GM18505 (cell line): Measurements from ENCODE around the gene PXDN.

Experiments used
- ATAC-seq: cut with Tn5 transposase; IDR thresholded peaks from one replicate; pipeline ENCODE4 v1.9.1; 2021; ENCODE audit not compliant: unreplicated experiment
- POLR2A ChIP-seq: IDR thresholded peaks from 4 replicates; pipeline ENCODE4 v1.6.1; 2011; ENCODE audit warnings: borderline replicate concordance; ENCODE audit not compliant: insufficient read depth, insufficient read length; ENCODE audit errors: extremely low read depth

Gene PXDN

GRCh38 chr2:1694371-1695271 lies 49.7 kb downstream of the PXDN start:
- no peak for TF ChIP-seq POLR2A

GRCh38 chr2:1693723-1694122 lies 50.6 kb downstream of the PXDN start:
- no peak for TF ChIP-seq POLR2A

More at GRCh38 chr2:1694371-1695271, 49.7 kb downstream of the PXDN start:
- no peak for ATAC-seq

GRCh38 chr2:1692342-1692741 lies 52.0 kb downstream of the PXDN start:
- no peak for TF ChIP-seq POLR2A
- ATAC-seq: no peak

More at GRCh38 chr2:1693723-1694122, 50.6 kb downstream of the PXDN start:
- ATAC-seq: no peak

- no peak for TF ChIP-seq POLR2A
- no peak for ATAC-seq
Observed at GRCh38 chr2:1691366-1691765, 52.9 kb downstream of the PXDN start.

- TF ChIP-seq POLR2A: no peak
- no peak for ATAC-seq
Observed at GRCh38 chr2:1690056-1690775, 54.1 kb downstream of the PXDN start.

- no peak for ATAC-seq
- no peak for TF ChIP-seq POLR2A
Observed at GRCh38 chr2:1688859-1689258, 55.5 kb downstream of the PXDN start.

- ATAC-seq: no peak
- TF ChIP-seq POLR2A: no peak
Observed at GRCh38 chr2:1688161-1688560, 56.2 kb downstream of the PXDN start.

- TF ChIP-seq POLR2A: no peak
- ATAC-seq: no peak
Observed at GRCh38 chr2:1687254-1687653, 57.1 kb downstream of the PXDN start.

- no peak for TF ChIP-seq POLR2A
- ATAC-seq: no peak
Observed at GRCh38 chr2:1686784-1687105, 57.6 kb downstream of the PXDN start.

- TF ChIP-seq POLR2A: no peak
- no peak for ATAC-seq
Observed at GRCh38 chr2:1685957-1686783, 58.1 kb downstream of the PXDN start.

- ATAC-seq: no peak
- no peak for TF ChIP-seq POLR2A
Observed at GRCh38 chr2:1685078-1685956, 59.0 kb downstream of the PXDN start.

GRCh38 chr2:1683297-1683696 lies 61.0 kb downstream of the PXDN start:
- no peak for ATAC-seq
- TF ChIP-seq POLR2A: no peak

- no peak for TF ChIP-seq POLR2A
Observed at GRCh38 chr2:1682181-1682440, 62.2 kb downstream of the PXDN start.

More at GRCh38 chr2:1682181-1682440, 62.2 kb downstream of the PXDN start:
- ATAC-seq: no peak
